ENCODE measurements around the gene GCFC2. TPM values are rescaled to one million over a fixed set of nuclear protein-coding genes. Genes with fewer than 3 reads are reported as not detected.

Gene GCFC2
- total and polyA plus RNA-seq, 4 donors, result 10.4 to 28.2 (median 17.2) TPM

Small RNA genes lying within 50 kb of the gene (small RNA-seq; reads per million reads assigned to genes)
- not detected for gene RF00012

Other genes with a start within 250 kb of the GCFC2 start
- 100 to 1,000 TPM in 1 of 2 donors, 10 to 100 TPM in 1; 45.7 to 206 TPM for gene EVA1A, start 150.0 kb downstream of the GCFC2 start, total RNA-seq
- 100 to 1,000 TPM in 1 of 2 donors, 10 to 100 TPM in 1; 93.2 to 107 TPM for gene EVA1A, start 150.0 kb downstream of the GCFC2 start, polyA plus RNA-seq
- 10 to 100 TPM; 34.8 to 35.6 TPM for gene MRPL19, start 64.1 kb downstream of the GCFC2 start, total RNA-seq
- gene MRPL19, start 64.1 kb downstream of the GCFC2 start, polyA plus RNA-seq, result 10 to 100 TPM; 49.5 to 58.5 TPM

All from liver (tissue), 5 donors.